ENCODE data around the gene GBP7.

DNA sequence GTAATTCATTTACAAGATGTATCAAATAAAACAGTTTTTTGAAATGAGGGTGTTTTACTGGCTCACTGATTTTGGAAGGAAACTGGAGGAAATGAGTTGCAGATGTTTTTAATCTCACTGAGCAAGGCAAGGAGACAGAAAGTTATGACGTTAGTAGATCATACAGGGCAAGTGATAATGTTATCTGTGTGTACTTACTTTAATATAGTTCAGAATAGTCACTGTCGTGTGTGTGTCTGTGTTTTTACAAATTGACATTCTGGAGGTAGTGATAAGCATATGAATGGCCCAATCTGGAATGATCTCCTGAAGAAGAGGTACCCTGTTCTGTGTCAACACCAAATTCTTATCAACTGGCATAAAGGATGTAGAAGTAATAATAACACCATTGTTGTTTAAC lies 24.9 kb upstream of the GBP7 start:
- TF ChIP-seq, protein P1, sequence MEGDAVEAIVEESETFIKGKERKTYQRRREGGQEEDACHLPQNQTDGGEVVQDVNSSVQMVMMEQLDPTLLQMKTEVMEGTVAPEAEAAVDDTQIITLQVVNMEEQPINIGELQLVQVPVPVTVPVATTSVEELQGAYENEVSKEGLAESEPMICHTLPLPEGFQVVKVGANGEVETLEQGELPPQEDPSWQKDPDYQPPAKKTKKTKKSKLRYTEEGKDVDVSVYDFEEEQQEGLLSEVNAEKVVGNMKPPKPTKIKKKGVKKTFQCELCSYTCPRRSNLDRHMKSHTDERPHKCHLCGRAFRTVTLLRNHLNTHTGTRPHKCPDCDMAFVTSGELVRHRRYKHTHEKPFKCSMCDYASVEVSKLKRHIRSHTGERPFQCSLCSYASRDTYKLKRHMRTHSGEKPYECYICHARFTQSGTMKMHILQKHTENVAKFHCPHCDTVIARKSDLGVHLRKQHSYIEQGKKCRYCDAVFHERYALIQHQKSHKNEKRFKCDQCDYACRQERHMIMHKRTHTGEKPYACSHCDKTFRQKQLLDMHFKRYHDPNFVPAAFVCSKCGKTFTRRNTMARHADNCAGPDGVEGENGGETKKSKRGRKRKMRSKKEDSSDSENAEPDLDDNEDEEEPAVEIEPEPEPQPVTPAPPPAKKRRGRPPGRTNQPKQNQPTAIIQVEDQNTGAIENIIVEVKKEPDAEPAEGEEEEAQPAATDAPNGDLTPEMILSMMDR (IDR thresholded peaks at IDR 0.05; ENCODE audit: low read length): no peak
- TF ChIP-seq EZH2phosphoT487 (IDR thresholded peaks at IDR 0.05; ENCODE audit: low read length): no peak
